SU-DHL-6 (cell line): ENCODE results near the gene HNRNPLL.

Experiments used
- EZH2phosphoT487 ChIP-seq: fragments of 200-600 bp; sonication (generic), shearing (Covaris generic); conservative IDR thresholded peaks from 2 replicates; pipeline ENCODE4 v1.6.1; 2018; ENCODE audit warnings: mild to moderate bottlenecking, antibody characterized with exemption, low read length, moderate library complexity, mixed read lengths
- TF ChIP-seq, protein P1 (sequence below): fragments of 200-600 bp; sonication (generic); IDR thresholded peaks from one replicate; pipeline ENCODE4 v1.5.1; 2017; ENCODE audit warnings: antibody characterized with exemption, mild to moderate bottlenecking, low read length, moderate library complexity; ENCODE audit not compliant: insufficient read depth, poor library complexity, severe bottlenecking

DNA sequence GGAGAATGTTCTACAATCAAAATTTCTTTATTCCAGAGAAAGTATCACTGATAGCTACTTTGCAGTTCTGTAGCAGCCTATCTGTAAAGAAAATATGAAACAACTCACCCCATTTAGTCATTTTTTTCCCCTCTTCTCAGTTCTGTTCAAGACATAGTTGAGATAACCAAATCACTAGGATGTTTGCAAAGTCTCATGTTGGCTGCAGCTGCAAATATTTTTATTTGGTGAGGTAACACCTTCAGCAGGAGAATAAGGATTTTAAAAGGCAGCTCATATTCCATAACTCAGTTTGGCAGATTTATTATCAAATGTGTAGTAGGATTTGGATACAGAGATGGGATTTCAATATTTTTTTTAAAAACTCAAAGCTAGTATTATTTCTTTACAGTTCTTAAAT is 41.0 kb downstream of the HNRNPLL start:
- TF ChIP-seq, protein P1, sequence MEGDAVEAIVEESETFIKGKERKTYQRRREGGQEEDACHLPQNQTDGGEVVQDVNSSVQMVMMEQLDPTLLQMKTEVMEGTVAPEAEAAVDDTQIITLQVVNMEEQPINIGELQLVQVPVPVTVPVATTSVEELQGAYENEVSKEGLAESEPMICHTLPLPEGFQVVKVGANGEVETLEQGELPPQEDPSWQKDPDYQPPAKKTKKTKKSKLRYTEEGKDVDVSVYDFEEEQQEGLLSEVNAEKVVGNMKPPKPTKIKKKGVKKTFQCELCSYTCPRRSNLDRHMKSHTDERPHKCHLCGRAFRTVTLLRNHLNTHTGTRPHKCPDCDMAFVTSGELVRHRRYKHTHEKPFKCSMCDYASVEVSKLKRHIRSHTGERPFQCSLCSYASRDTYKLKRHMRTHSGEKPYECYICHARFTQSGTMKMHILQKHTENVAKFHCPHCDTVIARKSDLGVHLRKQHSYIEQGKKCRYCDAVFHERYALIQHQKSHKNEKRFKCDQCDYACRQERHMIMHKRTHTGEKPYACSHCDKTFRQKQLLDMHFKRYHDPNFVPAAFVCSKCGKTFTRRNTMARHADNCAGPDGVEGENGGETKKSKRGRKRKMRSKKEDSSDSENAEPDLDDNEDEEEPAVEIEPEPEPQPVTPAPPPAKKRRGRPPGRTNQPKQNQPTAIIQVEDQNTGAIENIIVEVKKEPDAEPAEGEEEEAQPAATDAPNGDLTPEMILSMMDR, result no peak
- no peak for TF ChIP-seq EZH2phosphoT487
